Measurements from ENCODE around the gene ADARB2.

DNA sequence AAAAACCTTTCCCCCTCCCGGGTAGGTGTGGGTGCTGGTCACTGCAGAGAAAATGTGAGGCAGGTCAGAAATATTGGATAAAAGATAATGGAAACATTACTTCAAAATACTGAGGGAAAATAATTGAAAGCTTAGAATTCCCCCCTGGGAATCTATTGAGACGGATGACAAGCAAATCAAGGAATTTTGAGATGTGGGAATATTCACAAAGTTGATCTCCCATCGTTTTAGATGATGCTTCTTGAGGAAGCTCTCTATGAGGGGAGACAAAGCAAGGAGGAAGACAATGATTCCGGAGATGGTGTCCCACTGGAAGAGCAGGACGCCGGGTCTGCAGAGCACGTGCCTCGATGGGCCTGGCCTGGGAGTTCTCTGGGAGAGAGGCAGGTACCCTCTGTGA is 470.2 kb downstream of the ADARB2 start:
- TF ChIP-seq ZBTB8A (tag by site-specific recombination; IDR thresholded peaks at IDR 0.05) (no peak), ZNF138 (tag by site-specific recombination; IDR thresholded peaks at IDR 0.05; ENCODE audit: borderline replicate concordance) (no peak), FEZF1 (tag by site-specific recombination; IDR thresholded peaks at IDR 0.05) (no peak), YY1 (tag by site-specific recombination; IDR thresholded peaks at IDR 0.05) (no peak)
- TF ChIP-seq, protein P1, sequence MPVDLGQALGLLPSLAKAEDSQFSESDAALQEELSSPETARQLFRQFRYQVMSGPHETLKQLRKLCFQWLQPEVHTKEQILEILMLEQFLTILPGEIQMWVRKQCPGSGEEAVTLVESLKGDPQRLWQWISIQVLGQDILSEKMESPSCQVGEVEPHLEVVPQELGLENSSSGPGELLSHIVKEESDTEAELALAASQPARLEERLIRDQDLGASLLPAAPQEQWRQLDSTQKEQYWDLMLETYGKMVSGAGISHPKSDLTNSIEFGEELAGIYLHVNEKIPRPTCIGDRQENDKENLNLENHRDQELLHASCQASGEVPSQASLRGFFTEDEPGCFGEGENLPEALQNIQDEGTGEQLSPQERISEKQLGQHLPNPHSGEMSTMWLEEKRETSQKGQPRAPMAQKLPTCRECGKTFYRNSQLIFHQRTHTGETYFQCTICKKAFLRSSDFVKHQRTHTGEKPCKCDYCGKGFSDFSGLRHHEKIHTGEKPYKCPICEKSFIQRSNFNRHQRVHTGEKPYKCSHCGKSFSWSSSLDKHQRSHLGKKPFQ (tag by site-specific recombination; IDR thresholded peaks at IDR 0.05): no peak
- TF ChIP-seq, protein P2, sequence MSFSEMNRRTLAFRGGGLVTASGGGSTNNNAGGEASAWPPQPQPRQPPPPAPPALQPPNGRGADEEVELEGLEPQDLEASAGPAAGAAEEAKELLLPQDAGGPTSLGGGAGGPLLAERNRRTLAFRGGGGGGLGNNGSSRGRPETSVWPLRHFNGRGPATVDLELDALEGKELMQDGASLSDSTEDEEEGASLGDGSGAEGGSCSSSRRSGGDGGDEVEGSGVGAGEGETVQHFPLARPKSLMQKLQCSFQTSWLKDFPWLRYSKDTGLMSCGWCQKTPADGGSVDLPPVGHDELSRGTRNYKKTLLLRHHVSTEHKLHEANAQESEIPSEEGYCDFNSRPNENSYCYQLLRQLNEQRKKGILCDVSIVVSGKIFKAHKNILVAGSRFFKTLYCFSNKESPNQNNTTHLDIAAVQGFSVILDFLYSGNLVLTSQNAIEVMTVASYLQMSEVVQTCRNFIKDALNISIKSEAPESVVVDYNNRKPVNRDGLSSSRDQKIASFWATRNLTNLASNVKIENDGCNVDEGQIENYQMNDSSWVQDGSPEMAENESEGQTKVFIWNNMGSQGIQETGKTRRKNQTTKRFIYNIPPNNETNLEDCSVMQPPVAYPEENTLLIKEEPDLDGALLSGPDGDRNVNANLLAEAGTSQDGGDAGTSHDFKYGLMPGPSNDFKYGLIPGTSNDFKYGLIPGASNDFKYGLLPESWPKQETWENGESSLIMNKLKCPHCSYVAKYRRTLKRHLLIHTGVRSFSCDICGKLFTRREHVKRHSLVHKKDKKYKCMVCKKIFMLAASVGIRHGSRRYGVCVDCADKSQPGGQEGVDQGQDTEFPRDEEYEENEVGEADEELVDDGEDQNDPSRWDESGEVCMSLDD (tag by site-specific recombination; IDR thresholded peaks at IDR 0.05): no peak
